Transverse colon (tissue), 4 donors: ENCODE measurements around the gene TMEM108. TPM values are rescaled to one million over a fixed set of nuclear protein-coding genes. Genes with fewer than 3 reads are reported as not detected.

ENCODE experiments used
- DNase-seq: peaks from one replicate; pipeline ENCODE4 v3.0.0-alpha.2; 2019
- H3K27ac ChIP-seq, 4 donors: fragments of 200-600 bp; sonication (generic); 2 replicates each; pipeline ENCODE4 v1.5.1; 2016 to 2018; ENCODE audit warnings: inconsistent platforms in 4 of 4
- H3K27me3 ChIP-seq: fragments of 200-600 bp; sonication (generic); 2 replicates; pipeline ENCODE4 v1.5.1; 2017; ENCODE audit warnings: inconsistent platforms
- H3K36me3 ChIP-seq, 4 donors: fragments of 200-600 bp; sonication (generic); 2 replicates each; pipeline ENCODE4 v1.5.1; 2017 to 2019; ENCODE audit warnings: inconsistent platforms in 4 of 4
- H3K4me1 ChIP-seq, 4 donors: fragments of 200-600 bp; sonication (generic); 2 replicates each; pipeline ENCODE4 v1.5.1; 2017 to 2020; ENCODE audit warnings: inconsistent platforms in 4 of 4
- H3K4me3 ChIP-seq, 4 donors: fragments of 200-600 bp; sonication (generic); 1 replicate in 1 of 4; 2 replicates in 3 of 4; pipeline versions ENCODE4 v1.5.1 to v1.6.1; 2017 to 2019; ENCODE audit warnings: inconsistent platforms in 4 of 4
- H3K9me3 ChIP-seq, 2 donors: fragments of 200-600 bp; sonication (generic); 2 replicates each; pipeline ENCODE4 v1.5.1; 2017 to 2019; ENCODE audit warnings: inconsistent platforms in 2 of 2
- CTCF ChIP-seq, 5 experiments: fragments of 200-600 bp in 3 of 5; fragments of 450-650 bp in 2 of 5; sonication (generic) in 3 of 5; IDR thresholded peaks; 1 replicate in 2 of 5; 2 replicates in 3 of 5; pipeline ENCODE4 v1.5.1; 2016 to 2017; ENCODE audit warnings: antibody characterized with exemption in 5 of 5, inconsistent platforms in 3 of 5, mild to moderate bottlenecking in 2 of 5, moderate library complexity in 1 of 5
- EP300 ChIP-seq: sonication (generic); formaldehyde crosslinking; IDR thresholded peaks from one replicate; pipeline ENCODE4 v1.6.1; 2017; ENCODE audit warnings: antibody characterized with exemption, low read depth
- POLR2A ChIP-seq: fragments of 450-650 bp; IDR thresholded peaks from one replicate; pipeline ENCODE4 v1.6.1; 2016; ENCODE audit warnings: antibody characterized with exemption, mild to moderate bottlenecking, moderate library complexity
- POLR2AphosphoS5 ChIP-seq, 3 donors: sonication (generic); formaldehyde crosslinking; IDR thresholded peaks; one replicate each; pipeline ENCODE4 v1.6.1; 2016; ENCODE audit warnings: antibody characterized with exemption in 3 of 3
- WGBS, 2 donors: methylation state at CpG; one replicate each; pipeline ENCODE4 v1.1.5; 2018; ENCODE audit warnings: low coverage in 1 of 2; 5-methylcytosine and 5-hydroxymethylcytosine counted together
- in situ Hi-C, 4 donors: fragments of 200-750 bp; cut with MboI; loops; one replicate each; pipeline versions ENCODE4 v1.15.0 to v1.15.1; 2017; ENCODE audit warnings: low sequenced_read_pairs in 3 of 4, low pct_ligation_motif_present in 1 of 4, low pct_unique_long_range_greater_than_20kb in 1 of 4
- intact Hi-C: fragments of 100-400 bp; cut with DNase I; formaldehyde crosslinking; loops from one replicate; pipeline ENCODE4 v1.15.1; 2023; ENCODE audit warnings: low total_unique reads
- total RNA-seq, 4 donors: library from RNA; depleted of rRNA; stranded (reverse); fragments of >200 nt; gene quantifications; one replicate each; pipeline ENCODE4 v1.1.0, GENCODE V29; 2016

Gene TMEM108
- total RNA-seq, 4 donors from 2014 or later, result 0.14 to 1.4 (median 0.80) TPM; not detected in 1

- no peak for DNase-seq
- Histone ChIP-seq H3K4me1 (no peaks in the 10 kb centered on the region), H3K27ac (no peak overlapping the region), H3K36me3 (no peaks in the 10 kb centered on the region), H3K4me3 (no peak overlapping the region), H3K27me3 (no peaks in the 10 kb centered on the region), H3K9me3 (no peaks in the 10 kb centered on the region)
- no peak for TF ChIP-seq POLR2A
- TF ChIP-seq CTCF (IDR thresholded peaks at IDR 0.05), result no peak
- no peak for TF ChIP-seq EP300
- no peak for TF ChIP-seq POLR2AphosphoS5 (IDR thresholded peaks at IDR 0.05)
- intact Hi-C loops (no loop called here), in situ Hi-C loops (no loop called here)
- WGBS, 2 donors, result 64 to 77% methylated on average over 2 of the region's 2 CpGs
These were observed 15.3 kb downstream of the TMEM108 start for GRCh38 chr3:133053532-133053931.

GRCh38 chr3:133054586-133054985 is 16.4 kb downstream of the TMEM108 start:
- Histone ChIP-seq H3K9me3 (no peaks in the 10 kb centered on the region), H3K4me1 (no peaks in the 10 kb centered on the region), H3K27me3 (no peaks in the 10 kb centered on the region), H3K4me3 (no peak overlapping the region), H3K27ac (no peak overlapping the region), H3K36me3 (no peaks in the 10 kb centered on the region)
- intact Hi-C loops (no loop called here), in situ Hi-C loops (no loop called here)
- WGBS, 2 donors, result 46% methylated on average over 1 of the region's 1 CpG; no CpG with 5 or more reads in 1 of the 2 donors
- TF ChIP-seq CTCF (IDR thresholded peaks at IDR 0.05), result no peak
- TF ChIP-seq POLR2A, result no peak
- TF ChIP-seq POLR2AphosphoS5 (IDR thresholded peaks at IDR 0.05), result no peak
- TF ChIP-seq EP300, result no peak
- no peak for DNase-seq

- Histone ChIP-seq H3K36me3 (no peaks in the 10 kb centered on the region), H3K27me3 (no peaks in the 10 kb centered on the region), H3K27ac (no peak overlapping the region), H3K4me1 (no peaks in the 10 kb centered on the region), H3K4me3 (no peak overlapping the region), H3K9me3 (no peaks in the 10 kb centered on the region)
- intact Hi-C loops, result no loop called here
- DNase-seq, result no peak
- in situ Hi-C loops, result no loop called here
- WGBS, 2 donors, result 29 to 60% methylated on average over 1 of the region's 1 CpG
- TF ChIP-seq POLR2A, result no peak
- no peak for TF ChIP-seq EP300
- no peak for TF ChIP-seq CTCF (IDR thresholded peaks at IDR 0.05)
- no peak for TF ChIP-seq POLR2AphosphoS5 (IDR thresholded peaks at IDR 0.05)
These were observed 17.1 kb downstream of the TMEM108 start for GRCh38 chr3:133055339-133055738.

GRCh38 chr3:133058243-133058642 is 20.1 kb downstream of the TMEM108 start:
- H3K27ac ChIP-seq, result no peak overlapping the region
- 70 to 72% methylated on average over 2 to 4 of the region's 4 CpGs for WGBS, 2 donors
- no peaks in the 10 kb centered on the region for H3K36me3 ChIP-seq
- no peaks in the 10 kb centered on the region for H3K9me3 ChIP-seq
- in situ Hi-C loops (no loop called here), intact Hi-C loops (no loop called here)
- no peak for DNase-seq
- no peaks in the 10 kb centered on the region for H3K27me3 ChIP-seq
- no peaks in the 10 kb centered on the region for H3K4me1 ChIP-seq
- no peak overlapping the region for H3K4me3 ChIP-seq
- TF ChIP-seq CTCF (IDR thresholded peaks at IDR 0.05), result no peak
